Measurements from ENCODE around the gene PTX4.

The PTX4 gene

DNA sequence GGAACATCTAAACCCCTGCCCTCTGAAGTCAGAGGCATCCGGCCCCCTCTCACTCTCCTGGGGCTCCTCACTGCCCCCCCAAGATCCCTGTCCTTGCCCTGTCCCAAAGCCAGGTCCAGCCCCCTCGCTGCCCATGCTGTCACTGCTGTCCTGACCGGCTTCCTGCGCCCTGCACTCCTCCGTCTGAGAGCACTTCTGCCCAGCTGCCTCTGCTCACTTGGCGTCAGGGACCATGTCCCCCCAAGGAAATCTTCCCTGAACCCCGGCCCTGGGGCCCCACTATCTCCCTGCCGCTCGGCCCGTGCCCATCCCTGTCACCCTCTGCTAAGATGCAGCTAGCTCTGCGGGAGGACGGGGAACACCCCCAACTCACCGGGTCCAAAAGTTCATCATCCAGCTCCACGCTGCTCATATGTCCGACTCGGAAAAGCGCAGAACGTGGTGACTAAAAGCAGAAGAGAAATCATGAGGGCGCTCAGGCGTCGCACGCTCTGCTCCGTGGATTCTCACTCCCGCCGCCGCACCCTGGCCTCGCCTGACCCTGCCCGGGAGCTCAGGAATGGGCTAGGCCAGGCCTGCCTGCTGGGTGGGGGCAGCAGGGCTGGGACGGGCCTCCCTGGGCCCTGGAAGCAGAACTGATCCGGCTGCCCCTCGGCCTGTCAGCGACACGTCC is 23.7 kb downstream of the PTX4 start:
- TF ChIP-seq, protein P1, sequence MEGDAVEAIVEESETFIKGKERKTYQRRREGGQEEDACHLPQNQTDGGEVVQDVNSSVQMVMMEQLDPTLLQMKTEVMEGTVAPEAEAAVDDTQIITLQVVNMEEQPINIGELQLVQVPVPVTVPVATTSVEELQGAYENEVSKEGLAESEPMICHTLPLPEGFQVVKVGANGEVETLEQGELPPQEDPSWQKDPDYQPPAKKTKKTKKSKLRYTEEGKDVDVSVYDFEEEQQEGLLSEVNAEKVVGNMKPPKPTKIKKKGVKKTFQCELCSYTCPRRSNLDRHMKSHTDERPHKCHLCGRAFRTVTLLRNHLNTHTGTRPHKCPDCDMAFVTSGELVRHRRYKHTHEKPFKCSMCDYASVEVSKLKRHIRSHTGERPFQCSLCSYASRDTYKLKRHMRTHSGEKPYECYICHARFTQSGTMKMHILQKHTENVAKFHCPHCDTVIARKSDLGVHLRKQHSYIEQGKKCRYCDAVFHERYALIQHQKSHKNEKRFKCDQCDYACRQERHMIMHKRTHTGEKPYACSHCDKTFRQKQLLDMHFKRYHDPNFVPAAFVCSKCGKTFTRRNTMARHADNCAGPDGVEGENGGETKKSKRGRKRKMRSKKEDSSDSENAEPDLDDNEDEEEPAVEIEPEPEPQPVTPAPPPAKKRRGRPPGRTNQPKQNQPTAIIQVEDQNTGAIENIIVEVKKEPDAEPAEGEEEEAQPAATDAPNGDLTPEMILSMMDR (IDR thresholded peaks at IDR 0.05; ENCODE audit: low read length, missing control alignments): no peak
- H3K4me3 ChIP-seq (replicated peaks; ENCODE audit: low read depth, low read length): no peak overlapping the region

DNA sequence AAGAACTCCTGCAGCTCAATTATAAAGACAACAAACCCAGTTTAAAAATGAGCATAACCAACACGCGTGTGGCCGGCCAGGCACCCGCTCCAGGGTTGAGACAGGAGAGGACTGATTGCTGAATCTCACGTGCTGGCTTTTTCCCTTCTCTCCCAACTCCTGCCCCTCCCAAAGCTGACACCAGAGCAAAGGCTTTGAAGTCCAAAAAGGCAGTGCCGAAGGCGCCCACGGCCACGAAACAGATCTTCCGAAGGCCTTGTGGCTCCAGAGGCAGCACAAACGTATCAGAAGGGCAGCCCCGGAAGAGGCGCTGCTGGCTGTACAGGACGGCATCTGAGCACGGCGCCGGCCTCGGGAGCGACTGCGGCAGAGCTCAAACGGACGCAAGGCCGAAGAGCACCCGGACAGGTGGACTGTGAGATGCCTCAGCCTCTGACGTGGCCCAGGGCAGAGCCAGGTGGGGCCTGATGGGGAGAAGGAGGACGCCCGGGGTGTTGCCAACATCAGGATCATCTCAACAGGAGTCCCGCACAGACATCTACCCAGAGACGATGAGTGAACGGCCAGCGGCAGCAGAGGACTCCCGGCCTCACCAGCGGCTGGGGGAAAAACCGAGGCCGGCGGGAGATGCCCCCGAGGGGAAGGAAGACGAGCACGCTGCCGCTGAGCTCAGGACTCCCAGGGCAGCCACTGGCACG is 24.4 kb downstream of the PTX4 start:
- DNase-seq (ENCODE audit: low read depth): no peak
- TF ChIP-seq, protein P1 (IDR thresholded peaks at IDR 0.05; ENCODE audit: low read length, missing control alignments): no peak
- no peak overlapping the region for H3K4me3 ChIP-seq (replicated peaks; ENCODE audit: low read depth, low read length)

More for the DNA sequence above, 23.7 kb downstream of the PTX4 start:
- DNase-seq (ENCODE audit: low read depth): no peak

DNA sequence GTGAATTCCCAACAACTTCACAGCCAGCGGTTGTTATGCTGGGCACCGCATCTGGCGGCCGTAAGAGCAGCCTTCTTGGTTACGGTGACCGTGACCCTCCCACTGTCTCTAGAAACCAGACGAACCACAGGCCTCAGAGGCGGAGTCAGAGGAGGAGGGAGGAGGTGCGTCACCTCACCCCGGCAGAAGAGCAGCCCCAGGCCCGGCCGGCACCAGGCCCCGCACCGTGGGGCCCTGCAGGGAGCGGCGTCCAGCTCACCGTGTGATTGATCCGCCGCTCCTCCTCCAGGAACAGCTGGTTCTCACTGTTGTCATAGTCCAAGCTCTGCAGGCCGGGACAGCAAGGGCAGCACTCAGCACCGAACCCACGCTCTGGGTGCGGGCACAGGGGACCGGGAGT is 27.6 kb downstream of the PTX4 start:
- no peak overlapping the region for H3K4me3 ChIP-seq (replicated peaks; ENCODE audit: low read depth, low read length)
- no peak for DNase-seq (ENCODE audit: low read depth)
- TF ChIP-seq, protein P1 (IDR thresholded peaks at IDR 0.05; ENCODE audit: low read length, missing control alignments): no peak

DNA sequence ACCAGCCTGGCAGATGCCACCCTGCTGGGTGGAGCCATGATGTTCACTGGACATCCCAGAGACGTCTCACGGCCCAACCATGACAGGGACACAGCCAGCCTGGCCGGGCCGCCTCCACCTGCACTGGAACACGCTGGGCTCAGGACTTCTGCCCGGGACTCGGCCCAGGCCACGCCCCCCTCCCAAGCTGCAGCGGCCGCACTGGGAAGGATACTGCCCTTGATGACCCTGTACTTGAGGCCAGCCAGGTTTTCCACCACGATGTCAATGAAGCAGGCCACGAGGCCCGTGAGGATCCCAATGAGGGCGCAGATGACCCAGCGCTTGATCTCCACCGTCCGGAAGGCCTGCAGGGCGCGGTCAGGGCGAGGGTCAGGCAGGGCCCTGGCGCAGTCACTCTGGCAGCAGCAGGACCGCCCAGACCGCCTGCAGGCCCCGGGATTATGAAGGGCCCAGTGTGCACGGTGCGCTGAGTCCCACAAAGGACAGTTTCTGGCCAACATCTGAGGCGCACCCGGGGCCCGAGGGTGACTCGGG is 28.1 kb downstream of the PTX4 start:
- no peak for DNase-seq (ENCODE audit: low read depth)
- H3K4me3 ChIP-seq (replicated peaks; ENCODE audit: low read depth, low read length): no peak overlapping the region
- TF ChIP-seq, protein P1 (IDR thresholded peaks at IDR 0.05; ENCODE audit: low read length, missing control alignments): no peak

- no peak overlapping the region for H3K4me3 ChIP-seq (replicated peaks; ENCODE audit: low read depth, low read length)
- DNase-seq (ENCODE audit: low read depth): no peak
- TF ChIP-seq, protein P1 (IDR thresholded peaks at IDR 0.05; ENCODE audit: low read length, missing control alignments): no peak
Observed at GRCh38 chr16:1459967-1460366, 28.8 kb downstream of the PTX4 start.

DNA sequence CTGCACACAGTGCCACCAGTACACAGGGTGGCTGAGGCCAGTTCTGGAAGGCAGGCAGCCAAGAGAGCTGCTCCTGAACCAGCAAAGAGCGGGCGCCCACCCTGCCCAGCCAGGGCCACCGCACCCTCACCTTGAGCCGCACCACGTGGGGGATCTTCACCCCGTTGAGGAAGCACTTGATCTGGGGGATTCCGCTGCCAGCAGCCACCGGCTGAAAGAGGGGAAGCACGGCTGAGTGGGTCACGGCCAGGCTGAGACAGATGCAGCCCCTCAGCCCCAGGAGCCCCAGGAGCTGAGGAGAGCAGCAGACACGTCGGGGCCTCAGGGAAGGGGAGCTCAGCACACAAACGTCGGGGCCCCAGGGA is 29.8 kb downstream of the PTX4 start:
- TF ChIP-seq, protein P1 (IDR thresholded peaks at IDR 0.05; ENCODE audit: low read length, missing control alignments): no peak
- no peak for DNase-seq (ENCODE audit: low read depth)
- H3K4me3 ChIP-seq (replicated peaks; ENCODE audit: low read depth, low read length): no peak overlapping the region
